K562 (cell line): ENCODE results near the gene SAFB. TPM values are rescaled to one million over a fixed set of nuclear protein-coding genes. Genes with fewer than 3 reads are reported as not detected.

Experiments
- CCNT2 ChIP-seq: IDR thresholded peaks from 2 replicates; pipeline ENCODE4 v1.6.1; 2011; ENCODE audit warnings: borderline replicate concordance, low read depth, mild to moderate bottlenecking, moderate library complexity, mixed read lengths, low read length; ENCODE audit not compliant: insufficient read length; ENCODE audit errors: extremely low read depth
- CEBPB ChIP-seq: fragments of 450-650 bp; IDR thresholded peaks from 2 replicates; pipeline ENCODE4 v1.6.1; 2016; ENCODE audit warnings: missing genetic modification characterization, missing compliant biosample characterization
- DPF2 ChIP-seq: fragments of 450-650 bp; IDR thresholded peaks from 2 replicates; pipeline ENCODE4 v1.6.1; 2016
- FOXP1 ChIP-seq: sonication (generic); formaldehyde crosslinking; IDR thresholded peaks from 2 replicates; pipeline ENCODE4 v1.8.0; 2022; ENCODE audit warnings: mild to moderate bottlenecking, missing genetic modification reagents
- FUS ChIP-seq: fragments of 200-400 bp; formaldehyde crosslinking; optimal IDR thresholded peaks from 2 replicates; pipeline ENCODE3; 2017; ENCODE audit warnings: low read depth, low read length
- HOXB6 ChIP-seq: fragments of 250-450 bp; sonication (Bioruptor Pico); IDR thresholded peaks from 2 replicates; pipeline ENCODE4 v1.5.1; 2022; ENCODE audit warnings: mild to moderate bottlenecking, borderline replicate concordance
- NKRF ChIP-seq: fragments of 450-650 bp; IDR thresholded peaks from 2 replicates; pipeline ENCODE4 v1.6.1; 2016; ENCODE audit warnings: borderline replicate concordance
- RBM34 ChIP-seq: fragments of 200-400 bp; formaldehyde crosslinking; IDR thresholded peaks from 2 replicates; pipeline ENCODE4 v1.6.1; 2018; ENCODE audit warnings: low read length, borderline replicate concordance; ENCODE audit not compliant: insufficient read depth
- SRSF9 ChIP-seq: fragments of 200-400 bp; formaldehyde crosslinking; IDR thresholded peaks from 2 replicates; pipeline ENCODE4 v1.6.1; 2017; ENCODE audit warnings: low read depth, low read length, borderline replicate concordance
- TCF3 ChIP-seq: sonication (generic); formaldehyde crosslinking; IDR thresholded peaks from 2 replicates; pipeline ENCODE4 v1.4.0; 2020; ENCODE audit warnings: mild to moderate bottlenecking, missing genetic modification reagents
- THAP7 ChIP-seq: fragments of 250-450 bp; sonication (Bioruptor Pico); IDR thresholded peaks from 2 replicates; pipeline ENCODE4 v1.5.0; 2021
- XRCC4 ChIP-seq: IDR thresholded peaks from one replicate; pipeline ENCODE4 v1.6.1; 2011; ENCODE audit not compliant: insufficient read depth, insufficient read length; ENCODE audit errors: extremely low read depth
- ZKSCAN8 ChIP-seq: fragments of 200-800 bp; sonication (Bioruptor generic); IDR thresholded peaks from 2 replicates; pipeline ENCODE4 v1.6.1; 2016; ENCODE audit warnings: missing genetic modification characterization, missing compliant biosample characterization
- ZNF324 ChIP-seq: fragments of 250-450 bp; sonication (Bioruptor Pico); IDR thresholded peaks from 2 replicates; pipeline ENCODE4 v1.4.0; 2020; ENCODE audit warnings: mild to moderate bottlenecking
- ZNF707 ChIP-seq: fragments of 250-450 bp; sonication (Bioruptor Pico); conservative IDR thresholded peaks from 2 replicates; pipeline ENCODE4 v1.8.0; 2022; ENCODE audit warnings: inconsistent platforms, mild to moderate bottlenecking, moderate library complexity
- ZNF785 ChIP-seq: fragments of 250-450 bp; sonication (Bioruptor Pico); IDR thresholded peaks from 2 replicates; pipeline ENCODE4 v1.4.0; 2020; ENCODE audit warnings: mild to moderate bottlenecking
- polyA plus RNA-seq, 8 experiments: library from polyadenylated mRNA; depleted of rRNA in 4 of 8; stranded (reverse) in 5 of 8; unstranded in 3 of 8; fragments of >200 nt; fragmentation: Nextera tagmentation in 2 of 8; fragmentation: Illumina TruSeq in 1 of 8; extraction: Ambion mirVana in 2 of 8; extraction: Trizol in 1 of 8; gene quantifications; 2 replicates each; pipeline versions ENCODE4 v1.2.1 to v1.2.3, GENCODE V29; 2011 to 2014; ENCODE audit warnings: inconsistent platforms in 1 of 8, missing spikeins in 1 of 8
- total RNA-seq, 7 experiments: library from RNA; depleted of rRNA in 6 of 7; stranded (reverse); fragments of >200 nt in 6 of 7; fragmentation: Illumina TruSeq in 2 of 7; extraction: Trizol in 2 of 7; gene quantifications; 2 replicates each; pipeline versions ENCODE4 v1.2.1 to v1.2.3, GENCODE V29; 2011 to 2021; ENCODE audit warnings: low replicate concordance in 1 of 7
- TF ChIP-seq, protein P1 (sequence below): sonication (generic); formaldehyde crosslinking; IDR thresholded peaks from 2 replicates; pipeline ENCODE4 v1.8.1; 2023; ENCODE audit warnings: mild to moderate bottlenecking, missing genetic modification reagents
- TF ChIP-seq, protein P2 (sequence below): fragments of 250-450 bp; sonication (Bioruptor Pico); IDR thresholded peaks from 2 replicates; pipeline ENCODE4 v1.8.0; 2021; ENCODE audit warnings: moderate library complexity, mild to moderate bottlenecking, inconsistent platforms
- TF ChIP-seq, protein P3 (sequence below): sonication (generic); formaldehyde crosslinking; IDR thresholded peaks from 2 replicates; pipeline ENCODE4 v1.8.0; 2022; ENCODE audit warnings: mild to moderate bottlenecking, missing genetic modification reagents

Gene SAFB
- total and polyA plus RNA-seq, 9 of the 15 experiments (the other 6 are each of a cell fraction or from before 2014, with no cell fraction given) = 1.1 to 151 (median 83.1) TPM

DNA sequence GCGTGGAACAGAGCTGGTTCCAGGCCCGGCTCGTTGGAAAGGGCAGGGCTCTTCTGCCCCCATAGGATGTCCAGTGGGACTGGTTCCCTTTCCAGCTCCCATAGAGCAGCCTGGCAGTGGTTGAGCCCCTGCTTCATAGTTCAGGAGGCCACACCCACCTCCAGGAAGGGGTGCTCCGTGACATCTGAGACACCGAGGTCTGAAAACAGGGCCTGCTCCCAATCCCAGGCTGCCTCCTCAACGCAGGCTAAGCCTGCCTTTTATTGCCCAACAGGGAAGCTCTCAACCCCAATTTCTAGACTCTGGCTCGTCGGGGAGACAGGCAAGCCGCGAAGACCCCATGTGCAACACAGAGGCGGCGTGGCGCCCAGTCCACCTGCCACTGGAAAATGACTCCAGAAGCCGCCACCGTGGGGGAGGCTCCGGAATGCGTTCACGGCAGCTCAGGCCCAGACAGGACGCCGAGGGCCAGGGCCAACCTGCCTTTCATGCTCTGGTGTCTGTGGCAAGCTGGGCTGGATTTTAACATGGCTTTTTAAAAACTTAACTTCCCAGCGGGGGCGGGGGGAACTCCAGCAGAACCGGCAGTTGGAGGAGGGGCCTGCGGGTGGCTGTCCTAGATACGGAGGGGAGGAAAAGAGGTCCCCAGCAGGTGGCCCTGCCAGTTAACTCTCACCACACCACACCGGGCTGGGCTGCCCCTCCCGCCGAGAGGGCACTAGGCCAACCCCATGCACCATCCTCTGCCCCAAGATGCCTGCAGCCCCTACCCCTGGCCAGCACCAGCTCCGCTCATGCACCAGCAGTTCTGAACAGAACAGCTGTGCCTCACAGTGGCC lies 37.2 kb upstream of the SAFB start (continued):
- TF ChIP-seq HOXB6 (CRISPR knock-in tag) = no peak
- TF ChIP-seq, protein P1, sequence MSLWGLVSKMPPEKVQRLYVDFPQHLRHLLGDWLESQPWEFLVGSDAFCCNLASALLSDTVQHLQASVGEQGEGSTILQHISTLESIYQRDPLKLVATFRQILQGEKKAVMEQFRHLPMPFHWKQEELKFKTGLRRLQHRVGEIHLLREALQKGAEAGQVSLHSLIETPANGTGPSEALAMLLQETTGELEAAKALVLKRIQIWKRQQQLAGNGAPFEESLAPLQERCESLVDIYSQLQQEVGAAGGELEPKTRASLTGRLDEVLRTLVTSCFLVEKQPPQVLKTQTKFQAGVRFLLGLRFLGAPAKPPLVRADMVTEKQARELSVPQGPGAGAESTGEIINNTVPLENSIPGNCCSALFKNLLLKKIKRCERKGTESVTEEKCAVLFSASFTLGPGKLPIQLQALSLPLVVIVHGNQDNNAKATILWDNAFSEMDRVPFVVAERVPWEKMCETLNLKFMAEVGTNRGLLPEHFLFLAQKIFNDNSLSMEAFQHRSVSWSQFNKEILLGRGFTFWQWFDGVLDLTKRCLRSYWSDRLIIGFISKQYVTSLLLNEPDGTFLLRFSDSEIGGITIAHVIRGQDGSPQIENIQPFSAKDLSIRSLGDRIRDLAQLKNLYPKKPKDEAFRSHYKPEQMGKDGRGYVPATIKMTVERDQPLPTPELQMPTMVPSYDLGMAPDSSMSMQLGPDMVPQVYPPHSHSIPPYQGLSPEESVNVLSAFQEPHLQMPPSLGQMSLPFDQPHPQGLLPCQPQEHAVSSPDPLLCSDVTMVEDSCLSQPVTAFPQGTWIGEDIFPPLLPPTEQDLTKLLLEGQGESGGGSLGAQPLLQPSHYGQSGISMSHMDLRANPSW (CRISPR knock-in tag) = no peak
- TF ChIP-seq ZNF785 = no peak
- no peak for TF ChIP-seq THAP7 (CRISPR knock-in tag)
- TF ChIP-seq CCNT2 = no peak
- no peak for TF ChIP-seq XRCC4
- no peak for TF ChIP-seq ZNF707 (CRISPR knock-in tag)
- peak; percentile 46 for TF ChIP-seq DPF2
- TF ChIP-seq NKRF = no peak
- TF ChIP-seq TCF3 (CRISPR knock-in tag) = peak; percentile 76
- TF ChIP-seq, protein P2, sequence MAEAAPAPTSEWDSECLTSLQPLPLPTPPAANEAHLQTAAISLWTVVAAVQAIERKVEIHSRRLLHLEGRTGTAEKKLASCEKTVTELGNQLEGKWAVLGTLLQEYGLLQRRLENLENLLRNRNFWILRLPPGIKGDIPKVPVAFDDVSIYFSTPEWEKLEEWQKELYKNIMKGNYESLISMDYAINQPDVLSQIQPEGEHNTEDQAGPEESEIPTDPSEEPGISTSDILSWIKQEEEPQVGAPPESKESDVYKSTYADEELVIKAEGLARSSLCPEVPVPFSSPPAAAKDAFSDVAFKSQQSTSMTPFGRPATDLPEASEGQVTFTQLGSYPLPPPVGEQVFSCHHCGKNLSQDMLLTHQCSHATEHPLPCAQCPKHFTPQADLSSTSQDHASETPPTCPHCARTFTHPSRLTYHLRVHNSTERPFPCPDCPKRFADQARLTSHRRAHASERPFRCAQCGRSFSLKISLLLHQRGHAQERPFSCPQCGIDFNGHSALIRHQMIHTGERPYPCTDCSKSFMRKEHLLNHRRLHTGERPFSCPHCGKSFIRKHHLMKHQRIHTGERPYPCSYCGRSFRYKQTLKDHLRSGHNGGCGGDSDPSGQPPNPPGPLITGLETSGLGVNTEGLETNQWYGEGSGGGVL (CRISPR knock-in tag) = no peak
- no peak for TF ChIP-seq CEBPB
- TF ChIP-seq, protein P3, sequence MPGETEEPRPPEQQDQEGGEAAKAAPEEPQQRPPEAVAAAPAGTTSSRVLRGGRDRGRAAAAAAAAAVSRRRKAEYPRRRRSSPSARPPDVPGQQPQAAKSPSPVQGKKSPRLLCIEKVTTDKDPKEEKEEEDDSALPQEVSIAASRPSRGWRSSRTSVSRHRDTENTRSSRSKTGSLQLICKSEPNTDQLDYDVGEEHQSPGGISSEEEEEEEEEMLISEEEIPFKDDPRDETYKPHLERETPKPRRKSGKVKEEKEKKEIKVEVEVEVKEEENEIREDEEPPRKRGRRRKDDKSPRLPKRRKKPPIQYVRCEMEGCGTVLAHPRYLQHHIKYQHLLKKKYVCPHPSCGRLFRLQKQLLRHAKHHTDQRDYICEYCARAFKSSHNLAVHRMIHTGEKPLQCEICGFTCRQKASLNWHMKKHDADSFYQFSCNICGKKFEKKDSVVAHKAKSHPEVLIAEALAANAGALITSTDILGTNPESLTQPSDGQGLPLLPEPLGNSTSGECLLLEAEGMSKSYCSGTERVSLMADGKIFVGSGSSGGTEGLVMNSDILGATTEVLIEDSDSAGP (CRISPR knock-in tag) = no peak
- TF ChIP-seq SRSF9 = no peak
- TF ChIP-seq ZKSCAN8 (CRISPR knock-in tag) = no peak
- no peak for TF ChIP-seq FUS
- no peak for TF ChIP-seq FOXP1 (CRISPR knock-in tag)
- no peak for TF ChIP-seq RBM34
- TF ChIP-seq ZNF324 = no peak
